ENCODE measurements around the gene RGS7.
"Not testable (repeated sequence)": the region's sequence is repeated elsewhere in the genome, so short reads cannot be mapped to it uniquely, and the experiment has no call there.

The RGS7 gene

DNA sequence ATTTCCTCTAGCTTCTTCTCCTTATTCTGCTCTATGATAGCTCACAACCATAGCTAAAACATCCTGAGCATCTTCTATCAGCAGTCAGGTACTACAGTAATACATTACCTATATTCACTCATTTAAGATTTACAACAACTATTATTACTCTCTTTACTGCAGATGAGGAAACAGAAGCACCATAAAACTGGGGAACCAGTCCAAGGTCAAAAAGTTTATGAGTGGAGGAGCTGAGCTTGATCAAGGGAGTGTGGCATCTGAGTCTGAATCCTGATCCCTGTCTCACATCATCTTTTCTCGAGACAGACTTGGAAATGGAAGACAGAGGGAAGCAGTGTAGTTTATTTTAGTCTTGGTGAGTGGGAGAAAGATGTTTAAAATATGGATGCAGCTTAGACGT lies 288.6 kb downstream of the RGS7 start:
- no peak for DNase-seq

DNA sequence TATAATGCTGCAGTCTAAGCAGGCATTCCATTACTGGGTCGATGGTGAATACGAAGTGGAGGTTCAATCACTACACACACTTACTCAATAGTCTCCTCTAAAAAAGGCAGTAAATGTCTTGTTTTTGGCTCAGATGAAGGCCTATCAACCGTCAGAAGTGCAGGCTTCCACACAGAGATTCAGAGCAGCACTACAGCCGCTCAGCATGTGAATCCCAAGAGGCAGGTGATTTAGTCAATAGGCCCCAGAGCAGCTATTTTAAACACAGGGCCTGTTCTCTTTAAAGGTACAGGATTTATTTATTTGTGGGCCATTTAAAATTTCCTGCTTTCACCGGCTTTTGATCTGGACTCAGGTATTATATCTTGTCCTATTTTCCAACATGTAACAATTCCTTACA lies 293.7 kb downstream of the RGS7 start:
- no peak for DNase-seq

DNA sequence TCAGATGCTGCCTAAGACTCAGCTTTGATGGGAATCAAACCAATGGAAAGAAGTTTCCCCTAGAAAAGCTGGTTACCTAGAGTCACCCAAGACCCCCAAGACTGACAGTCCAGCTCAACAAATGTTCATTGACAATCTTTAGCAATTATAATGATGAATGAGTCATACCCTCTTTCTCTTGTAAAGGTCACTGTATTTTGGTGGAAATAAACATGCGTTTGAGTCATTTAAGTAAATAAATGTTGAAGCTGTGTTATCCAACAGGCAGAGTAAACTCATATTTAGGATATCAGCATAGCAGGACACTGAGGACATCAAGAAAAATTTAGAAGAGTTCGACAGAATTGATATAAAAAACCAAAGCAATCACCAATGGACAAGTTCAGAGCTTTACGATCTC lies 295.9 kb downstream of the RGS7 start:
- DNase-seq = no peak

DNA sequence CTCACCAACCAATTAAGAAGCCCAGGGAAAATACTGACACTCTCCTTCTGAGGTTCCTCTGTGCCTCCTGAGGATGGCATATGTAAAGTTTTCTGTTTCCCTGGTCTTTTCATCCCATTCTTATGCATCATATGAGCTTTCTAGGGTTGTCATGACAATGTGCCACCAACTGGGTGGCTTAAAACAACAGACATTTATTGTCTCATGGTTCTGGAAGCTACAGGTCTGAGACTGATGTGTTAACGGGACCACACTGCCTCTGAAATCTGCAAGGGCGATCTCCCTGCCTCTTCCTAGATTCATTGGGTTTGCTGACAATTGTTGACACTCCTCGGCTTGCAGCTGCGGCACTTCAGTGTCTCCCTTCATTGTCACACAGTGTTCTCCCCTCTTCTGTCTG lies 308.4 kb downstream of the RGS7 start:
- DNase-seq = no peak

DNA sequence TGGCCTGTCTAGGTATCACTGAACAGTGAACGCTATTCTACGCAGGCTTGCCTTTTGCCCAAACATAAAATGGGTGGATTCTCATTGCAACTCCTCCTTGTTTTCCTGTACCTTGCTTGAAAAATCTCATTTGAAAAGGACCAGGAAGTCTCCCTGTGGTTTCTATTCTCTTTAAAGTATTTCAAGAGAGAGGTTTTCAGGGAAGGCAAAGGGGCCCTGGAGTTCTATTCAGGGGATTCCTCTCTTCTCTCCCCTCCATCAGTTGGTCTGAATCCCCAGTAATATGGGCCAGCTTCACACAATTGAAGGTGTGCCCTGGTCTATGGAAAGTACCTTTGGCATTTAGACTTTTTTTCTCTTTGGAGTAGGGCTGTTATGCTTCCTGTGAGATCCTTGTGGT lies 311.3 kb downstream of the RGS7 start:
- DNase-seq = no peak

DNA sequence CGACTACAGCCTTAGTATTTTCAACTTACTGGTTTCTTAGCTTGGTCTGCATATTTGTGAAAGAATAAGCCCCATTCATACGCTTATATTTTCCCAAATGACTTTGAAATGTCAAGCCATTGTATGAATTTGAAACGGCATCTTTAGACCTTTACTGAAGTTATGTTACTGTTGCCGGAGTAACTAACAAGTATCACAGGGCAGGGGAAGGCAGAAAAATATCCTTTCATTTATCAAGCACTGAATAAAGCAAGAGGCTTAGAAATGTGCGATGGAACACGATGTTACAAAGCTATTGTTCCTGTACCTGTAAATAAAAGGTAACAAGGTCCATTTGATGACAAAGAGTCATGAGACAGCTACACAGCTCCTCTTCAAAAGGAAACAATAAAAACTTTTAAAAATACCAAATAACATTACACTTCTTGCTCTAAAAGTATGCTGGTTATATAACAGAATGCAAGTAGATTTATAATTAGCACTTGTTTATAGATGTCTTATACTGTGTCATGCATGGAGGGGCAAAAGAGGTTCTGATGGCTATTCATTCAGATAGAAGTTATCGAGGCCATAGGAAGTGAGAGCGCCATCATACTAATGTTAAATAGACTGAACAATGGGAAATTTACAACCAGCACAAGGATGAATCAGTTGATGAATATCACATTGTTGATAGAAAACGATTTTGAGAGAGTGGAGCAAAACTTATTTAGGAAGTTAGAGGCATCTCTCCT lies 322.6 kb downstream of the RGS7 start:
- no peak for DNase-seq

DNA sequence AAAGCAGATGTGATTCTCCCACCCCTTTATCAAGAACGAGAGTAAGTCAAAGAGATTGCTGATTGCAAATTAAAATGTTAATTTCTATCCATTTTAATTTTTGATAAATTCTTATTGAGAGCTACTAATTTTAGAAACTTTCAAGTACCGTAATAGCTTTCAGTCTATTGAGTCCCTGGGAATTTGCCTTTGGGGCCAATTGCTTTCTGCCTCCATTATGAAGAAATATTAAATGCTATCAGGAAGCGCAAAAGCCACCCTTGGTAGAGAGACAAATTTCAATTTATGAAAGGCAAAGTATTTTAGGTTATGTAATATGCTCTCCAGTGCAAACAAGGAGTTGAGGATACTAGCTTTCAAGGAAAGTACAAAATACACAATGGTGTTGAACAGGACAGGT lies 332.2 kb downstream of the RGS7 start:
- no peak for DNase-seq

DNA sequence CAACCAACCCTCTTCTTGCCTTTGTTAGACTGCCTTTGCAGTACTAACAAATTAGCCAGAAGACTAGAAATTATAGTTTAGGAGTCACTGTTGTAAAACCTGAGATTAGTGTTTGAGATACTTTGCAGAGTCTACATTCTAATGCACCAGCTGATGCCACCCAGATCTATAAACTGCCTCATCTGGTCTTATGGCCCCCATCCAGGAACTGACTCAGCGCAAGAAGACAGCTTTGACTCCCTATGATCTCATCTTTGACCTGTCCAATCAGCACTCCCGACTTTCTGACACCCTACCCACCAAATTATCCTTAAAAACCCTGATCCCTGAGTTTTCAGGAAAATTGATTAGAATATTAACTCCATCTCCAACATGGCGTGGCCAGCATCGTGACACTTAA lies 334.6 kb downstream of the RGS7 start:
- DNase-seq = no peak

DNA sequence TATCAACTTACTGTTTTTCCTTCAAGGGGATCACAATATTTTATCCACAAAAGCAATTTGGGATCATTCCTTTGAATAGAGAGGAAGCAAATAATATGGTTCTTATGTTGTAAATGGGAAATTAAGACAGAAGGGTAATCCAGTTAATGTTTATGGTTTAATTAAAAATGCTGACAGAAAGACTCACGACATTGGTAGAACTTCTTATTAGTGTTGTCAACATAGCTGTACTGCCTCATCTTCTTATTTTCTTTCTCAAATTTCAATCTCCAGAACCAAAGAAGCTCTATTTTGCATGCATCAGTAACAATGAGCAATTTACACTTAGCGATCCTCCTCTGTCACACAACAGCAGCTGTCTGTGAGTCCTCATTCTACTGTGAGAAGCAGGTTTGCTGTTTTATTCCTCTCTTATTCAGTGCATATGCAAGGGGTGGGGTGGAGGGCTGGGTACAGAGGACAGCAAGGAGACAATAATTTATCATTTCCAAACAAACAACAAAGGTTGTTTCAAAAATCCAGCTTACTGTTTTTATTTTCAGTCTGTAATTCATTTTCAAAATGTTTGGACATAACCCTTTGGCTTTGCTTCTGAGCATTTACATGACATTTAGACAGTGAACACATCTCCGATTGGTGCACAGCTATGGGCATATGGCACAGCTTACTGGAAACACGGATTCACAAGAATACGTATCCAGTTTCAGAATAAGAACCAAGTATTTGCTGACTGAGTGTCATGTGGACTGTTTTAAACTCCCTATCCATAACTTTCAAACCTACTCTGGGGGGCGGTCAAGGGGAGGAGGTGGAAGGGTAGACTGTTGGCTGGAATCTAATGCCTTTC lies 335.9 kb downstream of the RGS7 start:
- no peak for DNase-seq

DNA sequence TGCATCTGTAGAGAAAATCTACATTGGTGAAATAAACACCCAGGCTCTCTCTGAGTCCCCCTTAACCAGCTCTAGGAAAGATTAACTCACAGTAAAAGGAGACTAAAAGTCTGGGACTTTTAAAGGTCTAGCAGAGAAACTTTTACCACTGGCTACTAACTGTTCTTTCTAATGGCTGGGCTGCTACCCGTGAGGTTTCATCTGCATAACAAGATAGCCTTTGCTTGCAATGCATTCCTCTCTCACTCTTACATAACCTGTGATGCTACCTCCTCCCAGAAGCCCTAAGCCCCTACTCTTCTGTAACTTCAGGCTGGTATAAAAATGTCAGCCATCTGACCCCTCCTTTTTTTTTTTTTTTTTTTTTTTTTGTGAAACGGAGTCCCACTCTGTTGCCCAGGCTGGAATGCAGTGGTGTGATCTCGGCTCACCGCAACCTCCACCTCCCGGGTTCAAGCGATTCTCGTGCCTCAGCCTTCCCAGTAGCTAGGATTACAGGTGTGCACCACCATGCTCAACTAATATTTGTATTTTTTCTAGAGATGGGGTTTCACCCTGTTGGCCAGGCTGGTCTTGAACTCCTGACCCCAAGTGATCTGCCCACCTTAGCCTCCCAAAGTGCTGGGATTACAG lies 344.2 kb downstream of the RGS7 start:
- no peak for DNase-seq

DNA sequence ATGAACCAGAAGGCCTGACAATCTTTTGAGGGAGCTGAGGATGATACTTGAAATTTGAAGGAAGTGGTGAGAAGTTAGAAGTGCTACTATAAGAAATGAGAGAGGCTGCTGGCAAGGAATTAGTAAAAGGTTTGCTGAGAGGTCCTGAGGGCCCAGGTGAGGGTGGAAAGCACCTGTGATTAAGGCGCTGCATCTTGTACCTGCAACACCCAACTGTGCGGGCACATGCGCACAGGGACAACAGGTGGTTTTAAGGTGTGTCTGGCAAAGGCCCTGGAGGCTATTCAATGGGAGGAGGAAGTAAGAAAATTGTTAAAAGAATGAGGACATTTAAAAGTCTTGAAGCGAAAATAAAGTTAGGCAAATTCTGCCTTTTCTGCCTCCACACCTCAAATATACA lies 349.3 kb downstream of the RGS7 start:
- no peak for DNase-seq

DNA sequence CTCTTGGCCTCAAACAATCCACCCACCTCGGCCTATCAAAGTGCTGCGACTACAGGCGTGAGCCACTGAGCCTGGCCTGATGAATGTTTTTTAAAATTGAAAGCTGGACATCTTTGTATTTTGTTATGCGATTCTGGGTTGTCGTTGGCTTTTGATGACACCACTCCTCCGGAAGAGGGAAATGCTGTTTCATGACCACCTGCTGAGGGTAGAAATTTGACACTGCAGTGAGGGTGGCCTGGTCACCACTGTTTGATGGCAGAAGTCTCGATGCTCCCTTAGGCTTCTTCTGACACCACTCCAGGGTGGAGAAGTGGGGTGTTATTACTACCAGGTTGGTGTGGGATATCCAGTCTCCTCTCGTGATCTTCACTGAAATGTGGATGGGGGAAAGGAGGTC lies 357.2 kb downstream of the RGS7 start:
- no peak for DNase-seq

DNA sequence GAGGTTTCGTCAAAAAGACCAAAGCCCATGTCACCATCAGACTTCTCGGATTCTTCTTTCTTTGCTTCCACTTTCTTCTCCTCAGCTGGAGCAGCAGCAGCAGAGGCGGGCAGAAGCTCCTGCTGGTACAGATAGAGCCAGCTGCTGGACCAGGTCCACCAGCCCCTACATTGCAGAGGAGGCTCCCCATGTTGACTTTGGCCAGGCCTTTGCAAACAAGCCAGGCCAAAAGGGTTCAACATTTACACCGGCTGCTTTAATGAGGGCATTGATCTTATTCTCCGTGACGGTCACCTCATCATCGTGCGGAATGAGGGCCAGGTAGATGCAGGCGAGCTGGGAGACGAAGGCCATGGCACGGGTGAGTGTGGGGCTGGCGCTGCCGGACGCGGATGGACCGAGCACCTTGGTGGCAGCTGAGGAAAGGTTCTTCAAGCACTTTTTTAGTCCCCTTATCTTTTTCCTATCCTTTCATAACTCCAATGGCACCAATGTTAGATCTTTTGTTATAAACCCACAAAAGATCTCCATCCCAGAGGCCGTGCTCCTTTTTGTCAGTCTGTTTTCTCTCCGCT lies 358.5 kb downstream of the RGS7 start:
- no peak for DNase-seq

DNA sequence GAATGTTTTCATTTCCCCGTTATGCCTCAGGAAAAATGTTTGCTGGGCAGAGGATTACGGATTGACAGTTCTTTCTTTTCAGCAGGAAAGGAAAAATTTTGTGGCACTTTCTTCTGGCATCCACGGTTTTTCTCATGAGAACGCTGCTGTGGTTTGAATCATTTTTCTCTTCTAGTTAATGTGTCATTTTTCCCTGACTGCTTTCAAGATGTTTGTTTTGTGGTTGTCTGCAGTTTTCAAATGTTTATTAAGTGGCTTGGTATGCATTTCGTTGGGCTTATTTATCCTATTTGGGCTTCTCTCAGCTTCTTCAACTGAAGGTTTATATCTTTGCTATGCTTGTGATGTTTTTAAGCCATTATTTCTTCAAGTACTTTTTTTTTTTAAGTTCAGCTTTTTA lies 359.0 kb downstream of the RGS7 start:
- DNase-seq = no peak

DNA sequence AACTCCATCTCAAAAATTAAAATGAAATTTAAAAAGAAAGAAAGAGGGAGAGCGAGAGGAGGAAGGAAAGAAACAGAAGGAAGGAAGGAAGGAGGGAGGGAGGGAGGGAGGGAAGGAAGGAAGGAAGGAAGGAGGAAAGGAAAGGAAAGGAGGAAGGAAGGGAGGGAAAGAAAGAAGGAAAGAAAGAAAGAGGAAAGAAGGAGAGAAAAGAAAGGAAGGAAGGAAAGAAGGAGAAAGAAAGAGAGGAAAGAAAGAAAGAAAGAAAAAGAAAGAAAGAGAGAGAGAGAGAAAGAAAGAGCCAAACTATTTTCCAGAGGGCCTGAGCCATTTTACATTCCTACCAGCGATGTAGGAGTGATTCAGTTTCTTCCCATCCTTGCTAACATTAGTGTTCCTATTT lies 364.0 kb downstream of the RGS7 start:
- no peak for DNase-seq

DNA sequence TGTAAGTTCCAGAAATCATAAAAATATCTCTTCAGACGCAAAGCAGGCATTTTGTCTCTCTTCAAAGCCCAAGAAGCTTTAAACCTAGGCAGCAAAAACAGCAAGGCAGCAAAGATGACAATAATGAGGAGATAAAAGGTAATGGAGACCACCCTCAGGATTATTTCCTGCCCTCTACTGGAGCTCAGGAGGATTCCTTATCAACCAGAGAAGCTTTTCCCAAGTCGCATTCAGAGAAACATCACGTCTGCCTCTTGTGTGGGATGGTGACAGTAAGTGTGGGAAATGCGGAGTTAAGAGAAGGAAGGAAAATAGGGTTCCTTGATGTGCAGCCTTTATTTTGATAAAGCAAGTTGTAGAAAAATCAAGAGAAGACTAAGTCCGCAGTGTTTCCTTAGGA lies 365.8 kb downstream of the RGS7 start:
- no peak for DNase-seq

DNA sequence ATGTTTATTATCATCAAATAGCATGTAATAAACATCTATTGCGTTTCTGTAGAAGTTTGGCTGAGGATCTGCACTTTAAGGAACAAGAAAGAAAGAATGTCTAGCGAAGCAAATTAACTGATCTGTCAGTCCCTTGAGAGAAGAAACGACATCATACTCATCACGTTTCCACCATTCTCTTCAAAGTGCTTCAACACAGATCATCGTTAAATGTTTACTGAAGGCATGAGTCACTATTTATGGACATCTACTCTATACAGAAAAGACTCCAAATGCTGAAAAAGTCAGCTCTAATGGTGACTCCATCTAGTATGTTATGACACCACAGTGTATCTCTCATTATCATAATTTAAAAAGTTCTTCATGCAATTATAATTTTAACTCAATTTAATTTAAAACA lies 369.1 kb downstream of the RGS7 start:
- DNase-seq = no peak

DNA sequence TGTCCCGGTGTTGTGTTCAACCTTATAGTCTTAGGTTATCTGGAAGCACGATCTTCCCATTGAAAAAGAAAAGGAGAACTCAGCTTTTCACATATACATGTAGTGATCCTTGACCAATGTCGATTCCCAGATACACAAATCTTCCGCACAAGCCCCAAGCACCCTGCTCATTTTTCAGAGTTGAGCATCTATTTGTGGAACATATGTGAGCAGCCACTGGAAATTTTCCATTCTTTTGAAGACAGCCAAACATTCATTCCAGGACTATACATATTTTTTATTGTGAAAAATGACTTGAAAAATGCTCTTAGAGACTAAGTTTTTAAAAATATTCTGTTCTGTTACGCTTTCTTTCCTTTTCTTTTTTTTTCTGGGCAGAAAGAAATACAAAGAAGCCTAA lies 371.9 kb downstream of the RGS7 start:
- no peak for DNase-seq

DNA sequence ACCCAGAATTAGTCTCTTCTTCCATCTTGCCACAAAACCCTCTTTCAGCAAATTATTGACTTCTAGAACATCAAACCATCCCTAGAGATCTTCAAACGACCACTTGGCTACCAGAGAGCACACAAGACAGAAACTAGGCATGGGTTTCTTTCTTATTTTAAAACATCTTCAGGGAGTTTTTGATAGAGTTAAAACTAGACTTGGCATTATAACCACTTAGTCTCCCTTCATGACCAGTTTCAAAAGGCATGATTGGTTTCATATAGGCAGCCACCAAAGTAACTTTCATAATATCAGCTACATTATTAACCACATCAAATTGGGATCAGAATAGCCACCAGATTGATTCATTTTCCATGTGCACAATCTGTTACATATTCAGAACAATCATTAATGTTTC lies 376.7 kb downstream of the RGS7 start:
- DNase-seq = no peak

DNA sequence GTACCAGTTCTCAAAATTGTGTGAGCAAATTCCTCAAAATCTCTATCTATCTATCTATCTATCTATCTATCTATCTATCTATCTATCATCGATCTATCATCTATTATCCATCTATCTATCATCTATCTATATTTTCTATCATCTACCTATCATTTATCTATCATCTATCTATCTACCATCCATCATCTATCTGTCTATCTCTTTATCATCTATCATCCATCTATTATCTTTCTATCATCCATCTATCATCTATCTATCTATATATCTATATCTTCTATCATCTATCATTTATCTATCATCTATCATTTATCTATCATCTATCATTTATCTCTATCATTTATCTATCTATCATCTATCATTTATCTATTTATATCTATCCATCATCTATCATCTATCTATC lies 380.3 kb downstream of the RGS7 start:
- no peak for DNase-seq

DNA sequence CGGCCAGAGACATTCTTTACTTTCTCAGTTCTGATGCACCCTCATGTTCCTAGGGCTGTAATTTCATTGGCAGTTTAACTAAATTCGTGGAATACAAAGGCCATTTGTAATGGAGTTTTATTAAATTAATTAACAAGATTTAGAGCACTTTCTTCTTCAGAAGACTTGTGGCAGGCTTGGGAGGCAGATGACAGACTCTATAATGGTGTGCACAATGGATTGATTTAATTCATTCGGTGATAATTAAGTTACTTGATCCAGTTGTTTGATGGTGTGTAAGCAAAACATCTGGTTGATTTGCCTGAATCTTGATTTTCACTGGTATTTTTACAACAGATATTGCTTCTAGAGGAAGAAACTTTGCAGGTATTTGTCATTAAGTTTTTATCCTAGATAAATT lies 383.1 kb downstream of the RGS7 start:
- no peak for DNase-seq

DNA sequence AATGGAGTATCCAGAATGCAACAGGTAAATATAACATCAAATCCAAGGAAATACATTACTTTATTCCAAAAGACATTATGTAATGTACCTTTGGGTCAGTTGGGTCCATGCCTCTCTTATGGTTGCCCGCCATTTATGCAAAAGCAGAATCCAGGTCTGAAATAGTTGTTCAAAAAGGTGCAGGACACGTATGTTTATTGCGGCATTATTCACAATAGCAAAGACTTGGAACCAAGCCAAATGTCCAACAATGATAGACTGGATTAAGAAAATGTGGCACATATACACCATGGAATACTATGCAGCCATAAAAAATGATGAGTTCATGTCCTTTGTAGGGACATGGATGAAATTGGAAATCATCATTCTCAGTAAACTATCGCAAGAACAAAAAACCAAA lies 384.9 kb downstream of the RGS7 start:
- DNase-seq = not testable (repeated sequence)

DNA sequence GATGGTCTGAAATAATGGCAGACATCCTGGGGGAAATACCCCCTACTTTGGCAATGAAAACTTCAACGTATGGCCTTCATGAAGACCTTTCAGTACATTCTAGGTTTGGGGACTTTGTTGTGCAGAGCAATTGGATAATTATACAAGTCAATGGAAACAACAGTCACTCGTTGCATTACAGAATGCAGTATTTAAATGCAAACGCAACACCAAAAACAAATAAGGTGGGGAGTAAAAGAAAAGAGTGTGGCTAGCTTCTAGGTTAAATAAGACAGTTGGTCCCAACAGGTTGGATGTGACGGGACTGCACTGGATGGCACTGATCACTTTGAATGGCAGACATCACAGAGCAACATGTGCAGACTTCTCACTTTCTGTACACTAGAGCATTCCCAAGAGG lies 386.8 kb downstream of the RGS7 start:
- no peak for DNase-seq

DNA sequence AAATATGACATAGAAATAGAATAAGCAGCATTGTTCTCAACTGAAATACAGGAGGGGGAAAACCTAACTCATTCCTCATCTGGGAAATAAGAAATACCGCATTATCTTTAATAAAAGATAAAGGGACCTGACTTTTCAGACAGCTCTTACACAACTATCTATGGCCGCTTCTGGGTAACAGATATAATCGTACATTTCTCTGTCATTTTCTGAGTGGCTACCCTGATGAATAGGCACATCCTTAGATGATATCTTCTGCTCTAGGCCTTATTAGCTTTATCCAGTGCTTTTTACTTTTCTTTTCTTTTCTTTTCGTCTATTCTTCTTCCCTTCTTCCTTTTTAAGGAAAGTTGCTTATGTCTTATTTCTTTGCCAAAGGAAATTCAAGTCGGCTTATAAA lies 388.1 kb downstream of the RGS7 start:
- DNase-seq = no peak
